Activated CD8-positive, alpha-beta T cell treated with anti-CD3 and anti-CD28 coated beads, Interleukin-2, amount 10 ng/mL, durations not matched to agents 7 days and 5 days (primary cell): ENCODE results near the gene BZW2. TPM values are rescaled to one million over a fixed set of nuclear protein-coding genes. Genes with fewer than 3 reads are reported as not detected.

ENCODE experiments used
- ATAC-seq: fragments of 150-1000 bp; cut with Tn5 transposase; one replicate; pipeline ENCODE4 v1.10.0; 2021; ENCODE audit warnings: moderate library complexity
- CTCF ChIA-PET: fragments of 350-600 bp; sonication (Branson Sonifier 250); formaldehyde crosslinking; loops from one replicate; lab custom pipeline; 2021; ENCODE audit warnings: antibody characterized with exemption; lab: Charles Lee
- POLR2A ChIA-PET: fragments of 350-600 bp; sonication (Branson Sonifier 250); formaldehyde crosslinking; loops from one replicate; lab custom pipeline; 2021; ENCODE audit warnings: antibody characterized with exemption; lab: Charles Lee
- DNase-seq: peaks from one replicate; pipeline ENCODE4 v3.0.0-alpha.2; 2020
- H3K27ac Mint-ChIP-seq: one replicate; pipeline ENCODE4 v1.8.0; 2021; ENCODE audit warnings: mild to moderate bottlenecking, mixed read lengths
- H3K27me3 Mint-ChIP-seq: one replicate; pipeline ENCODE4 v1.8.0; 2021; ENCODE audit warnings: low read depth, mixed read lengths
- H3K36me3 Mint-ChIP-seq: one replicate; pipeline ENCODE4 v1.8.0; 2021; ENCODE audit warnings: low read depth, mixed read lengths
- H3K4me1 Mint-ChIP-seq: one replicate; pipeline ENCODE4 v1.8.0; 2021; ENCODE audit warnings: low read depth, mixed read lengths
- H3K4me3 Mint-ChIP-seq: one replicate; pipeline ENCODE4 v1.8.0; 2021; ENCODE audit warnings: mild to moderate bottlenecking, mixed read lengths
- H3K9me3 Mint-ChIP-seq: one replicate; pipeline ENCODE4 v1.8.0; 2022; ENCODE audit warnings: mixed read lengths; ENCODE audit not compliant: insufficient read depth
- total RNA-seq, 2 experiments: library from RNA; stranded (reverse); gene quantifications; one replicate each; pipeline ENCODE4 v1.2.3, GENCODE V29; 2021

BZW2 gene
- total RNA-seq, 2 experiments from 2014 or later: 59.7 to 62.3 TPM

GRCh38 chr7:16619979-16620408, 26.0 kb upstream of the BZW2 start:
- H3K27me3 Mint-ChIP-seq: no peaks in the 10 kb centered on the region
- no peaks in the 10 kb centered on the region for H3K9me3 Mint-ChIP-seq
- H3K4me3 Mint-ChIP-seq: no peak overlapping the region
- ATAC-seq (peak; percentile 36), DNase-seq (no peak)
- ChIA-PET CTCF (interaction anchor here (1.0 to 1.3 kb wide), 2 partner anchors 9 to 55 kb away, joined by 3 to 5 read pairs; no protein-coding TSS in a partner anchor), POLR2A (no interaction called here)
- peaks cover 6% of the 10 kb centered on the region for H3K4me1 Mint-ChIP-seq
- no peak overlapping the region for H3K27ac Mint-ChIP-seq
- H3K36me3 Mint-ChIP-seq: peaks cover 42% of the 10 kb centered on the region

GRCh38 chr7:16626388-16626787, 19.6 kb upstream of the BZW2 start:
- H3K4me3 Mint-ChIP-seq: no peak overlapping the region
- no peak overlapping the region for H3K27ac Mint-ChIP-seq
- no peaks in the 10 kb centered on the region for H3K27me3 Mint-ChIP-seq
- CTCF ChIA-PET: no interaction called here
- peaks cover 20% of the 10 kb centered on the region for H3K36me3 Mint-ChIP-seq
- ATAC-seq (no peak), DNase-seq (no peak)
- POLR2A ChIA-PET: no interaction called here
- no peaks in the 10 kb centered on the region for H3K4me1 Mint-ChIP-seq
- H3K9me3 Mint-ChIP-seq: no peaks in the 10 kb centered on the region

GRCh38 chr7:16627236-16627635, 18.7 kb upstream of the BZW2 start:
- ChIA-PET CTCF (interaction anchor here (1.6 kb wide), 1 partner anchor 13 kb away, joined by 3 read pairs; no protein-coding TSS in a partner anchor), POLR2A (no interaction called here)
- H3K27ac Mint-ChIP-seq: no peak overlapping the region
- ATAC-seq (no peak), DNase-seq (no peak)
- H3K4me1 Mint-ChIP-seq: no peaks in the 10 kb centered on the region
- H3K9me3 Mint-ChIP-seq: no peaks in the 10 kb centered on the region
- no peaks in the 10 kb centered on the region for H3K27me3 Mint-ChIP-seq
- no peak overlapping the region for H3K4me3 Mint-ChIP-seq
- H3K36me3 Mint-ChIP-seq: peaks cover 20% of the 10 kb centered on the region

GRCh38 chr7:16630654-16631053, 15.3 kb upstream of the BZW2 start:
- Mint-ChIP-seq H3K9me3 (no peaks in the 10 kb centered on the region), H3K27ac (no peak overlapping the region), H3K27me3 (no peaks in the 10 kb centered on the region), H3K4me1 (no peaks in the 10 kb centered on the region), H3K4me3 (no peak overlapping the region), H3K36me3 (peaks cover 21% of the 10 kb centered on the region)
- POLR2A ChIA-PET: no interaction called here
- ATAC-seq: no peak
- CTCF ChIA-PET: no interaction called here
- DNase-seq: no peak

GRCh38 chr7:16634271-16634738, 11.7 kb upstream of the BZW2 start:
- POLR2A ChIA-PET: interaction anchor here (0.9 kb wide), 1 partner anchor 11 kb away, joined by 3 read pairs; no protein-coding TSS in a partner anchor
- Mint-ChIP-seq H3K27me3 (no peaks in the 10 kb centered on the region), H3K4me3 (no peak overlapping the region), H3K4me1 (no peaks in the 10 kb centered on the region), H3K27ac (no peak overlapping the region), H3K36me3 (peaks cover 22% of the 10 kb centered on the region), H3K9me3 (no peaks in the 10 kb centered on the region)
- ATAC-seq: no peak
- DNase-seq: no peak
- CTCF ChIA-PET: interaction anchor here (0.9 to 1.0 kb wide), 2 partner anchors 13 to 19 kb away, joined by 3 read pairs; no protein-coding TSS in a partner anchor

- POLR2A ChIA-PET: no interaction called here
- ATAC-seq: no peak
- Mint-ChIP-seq H3K36me3 (peaks cover 25% of the 10 kb centered on the region), H3K9me3 (no peaks in the 10 kb centered on the region), H3K4me1 (no peaks in the 10 kb centered on the region), H3K27me3 (no peaks in the 10 kb centered on the region), H3K4me3 (no peak overlapping the region), H3K27ac (no peak overlapping the region)
- CTCF ChIA-PET: interaction anchor here (1.0 kb wide), 1 partner anchor 34 kb away, joined by 3 read pairs; no protein-coding TSS in a partner anchor
- DNase-seq: no peak
Measured at GRCh38 chr7:16636555-16637101, 9.4 kb upstream of the BZW2 start.

GRCh38 chr7:16637379-16637778, 8.6 kb upstream of the BZW2 start:
- Mint-ChIP-seq H3K4me3 (no peak overlapping the region), H3K9me3 (no peaks in the 10 kb centered on the region), H3K27me3 (no peaks in the 10 kb centered on the region), H3K27ac (no peak overlapping the region), H3K4me1 (no peaks in the 10 kb centered on the region), H3K36me3 (peaks cover 23% of the 10 kb centered on the region)
- ATAC-seq (no peak), DNase-seq (no peak)
- POLR2A ChIA-PET: no interaction called here
- CTCF ChIA-PET: no interaction called here

GRCh38 chr7:16638282-16639280, 7.4 kb upstream of the BZW2 start:
- POLR2A ChIA-PET: no interaction called here
- Mint-ChIP-seq H3K27ac (no peak overlapping the region), H3K4me1 (peaks cover 7% of the 10 kb centered on the region), H3K27me3 (no peaks in the 10 kb centered on the region), H3K4me3 (no peak overlapping the region), H3K36me3 (peaks cover 30% of the 10 kb centered on the region), H3K9me3 (no peaks in the 10 kb centered on the region)
- no peak for ATAC-seq
- DNase-seq: no peak
- CTCF ChIA-PET: no interaction called here

- ChIA-PET CTCF (interaction anchor here (1.0 kb wide), 1 partner anchor 11 kb away, joined by 3 read pairs; no protein-coding TSS in a partner anchor), POLR2A (interaction anchor here (3.0 kb wide), 1 partner anchor 223 kb away, joined by 19 read pairs; the partner anchor contains the start of gene CRPPA)
- Mint-ChIP-seq H3K36me3 (peaks cover 35% of the 10 kb centered on the region), H3K27me3 (no peaks in the 10 kb centered on the region), H3K9me3 (no peaks in the 10 kb centered on the region), H3K4me1 (peaks cover 44% of the 10 kb centered on the region), H3K4me3 (peak overlapping the region; percentile 98), H3K27ac (peak overlapping the region; percentile 79)
- no peak for DNase-seq
- ATAC-seq: no peak
Measured at GRCh38 chr7:16644157-16644556, 1.8 kb upstream of the BZW2 start.

GRCh38 chr7:16644636-16645592, 1.1 kb upstream of the BZW2 start:
- ChIA-PET POLR2A (interaction anchor here (0.6 to 3.0 kb wide), 9 partner anchors 13 to 224 kb away, joined by 3 to 19 read pairs (median 4); partner anchors contain the start of gene CRPPA), CTCF (interaction anchor here (0.9 to 1.4 kb wide), 3 partner anchors 12 to 80 kb away, joined by 3 to 7 read pairs (median 3); no protein-coding TSS in a partner anchor)
- peak overlapping the region; percentile 98 for H3K27ac Mint-ChIP-seq
- no peaks in the 10 kb centered on the region for H3K27me3 Mint-ChIP-seq
- peak overlapping the region; percentile 98 for H3K4me3 Mint-ChIP-seq
- peak; percentile 73 for DNase-seq
- H3K4me1 Mint-ChIP-seq: peaks cover 50% of the 10 kb centered on the region
- H3K36me3 Mint-ChIP-seq: peaks cover 41% of the 10 kb centered on the region
- no peaks in the 10 kb centered on the region for H3K9me3 Mint-ChIP-seq
- ATAC-seq: peak; percentile 40
